Upper lobe of left lung (tissue), 4 donors: Measurements from ENCODE around the gene GATA1.

Experiments used
- CTCF ChIP-seq, 6 experiments: fragments of 450-650 bp in 4 of 6; fragments of 200-600 bp in 2 of 6; sonication (generic) in 2 of 6; IDR thresholded peaks; one replicate each; pipeline ENCODE4 v1.5.1; 2016 to 2019; ENCODE audit warnings: antibody characterized with exemption in 6 of 6
- POLR2AphosphoS5 ChIP-seq, 2 donors: sonication (generic); formaldehyde crosslinking; IDR thresholded peaks; one replicate each; pipeline ENCODE4 v1.5.1; 2017; ENCODE audit warnings: antibody characterized with exemption in 2 of 2

- TF ChIP-seq CTCF (IDR thresholded peaks at IDR 0.05) (no peak), POLR2AphosphoS5 (IDR thresholded peaks at IDR 0.05) (no peak)
Measured at GRCh38 chrX:48813644-48814043, 27.3 kb downstream of the GATA1 start.
